Tibial nerve (tissue), 4 donors: ENCODE results near the gene CXCL17. TPM values are rescaled to one million over a fixed set of nuclear protein-coding genes. Genes with fewer than 3 reads are reported as not detected.
A peak's percentile ranks its signal among the peaks of the same experiment; 100 is the strongest.

Experiments
- DNase-seq, 2 donors: peaks; one replicate each; pipeline ENCODE4 v3.0.0-alpha.2; 2019; ENCODE audit warnings: low spot score in 2 of 2
- H3K27ac ChIP-seq, 4 donors: fragments of 200-600 bp; sonication (generic) in 3 of 4; one replicate each; pipeline ENCODE4 v1.5.1; 2017 to 2019; ENCODE audit warnings: mild to moderate bottlenecking in 1 of 4
- H3K27me3 ChIP-seq, 2 donors: fragments of 200-600 bp; sonication (generic) in 1 of 2; one replicate each; pipeline versions ENCODE4 v1.5.1 to v1.6.0; 2017 to 2019
- H3K36me3 ChIP-seq, 3 donors: fragments of 200-600 bp; sonication (generic); one replicate each; pipeline ENCODE4 v1.5.1; 2018 to 2019
- H3K4me1 ChIP-seq, 4 donors: fragments of 200-600 bp; sonication (generic) in 3 of 4; one replicate each; pipeline ENCODE4 v1.5.1; 2017 to 2019
- H3K4me3 ChIP-seq, 4 donors: fragments of 200-600 bp; sonication (generic) in 3 of 4; one replicate each; pipeline ENCODE4 v1.5.1; 2017 to 2019; ENCODE audit warnings: mild to moderate bottlenecking in 1 of 4, moderate library complexity in 1 of 4
- H3K9me3 ChIP-seq, 4 donors: fragments of 200-600 bp; sonication (generic) in 3 of 4; one replicate each; pipeline ENCODE4 v1.5.1; 2017 to 2019
- EP300 ChIP-seq, 2 donors: sonication (generic); formaldehyde crosslinking; IDR thresholded peaks; one replicate each; pipeline ENCODE4 v1.6.1; 2017; ENCODE audit warnings: antibody characterized with exemption in 2 of 2, mild to moderate bottlenecking in 1 of 2
- POLR2A ChIP-seq, 2 donors: fragments of 450-650 bp; IDR thresholded peaks; one replicate each; pipeline ENCODE4 v1.6.1; 2017; ENCODE audit warnings: antibody characterized with exemption in 2 of 2, mild to moderate bottlenecking in 2 of 2, moderate library complexity in 2 of 2
- WGBS, 2 donors: methylation state at CpG; one replicate each; pipeline ENCODE4 v1.1.5; 2018; 5-methylcytosine and 5-hydroxymethylcytosine counted together
- total RNA-seq, 4 donors: library from RNA; depleted of rRNA; stranded (reverse); fragments of >200 nt; gene quantifications; one replicate each; pipeline ENCODE4 v1.1.0, GENCODE V29; 2016
- TF ChIP-seq, protein P1 (sequence below), 5 experiments: fragments of 200-600 bp in 3 of 5; fragments of 450-650 bp in 2 of 5; sonication (generic) in 3 of 5; IDR thresholded peaks; one replicate each; pipeline ENCODE4 v1.5.1; 2016 to 2019; ENCODE audit warnings: antibody characterized with exemption in 5 of 5, mild to moderate bottlenecking in 3 of 5, moderate library complexity in 2 of 5

Gene CXCL17
- total RNA-seq, 4 donors from 2014 or later: not detected

DNA sequence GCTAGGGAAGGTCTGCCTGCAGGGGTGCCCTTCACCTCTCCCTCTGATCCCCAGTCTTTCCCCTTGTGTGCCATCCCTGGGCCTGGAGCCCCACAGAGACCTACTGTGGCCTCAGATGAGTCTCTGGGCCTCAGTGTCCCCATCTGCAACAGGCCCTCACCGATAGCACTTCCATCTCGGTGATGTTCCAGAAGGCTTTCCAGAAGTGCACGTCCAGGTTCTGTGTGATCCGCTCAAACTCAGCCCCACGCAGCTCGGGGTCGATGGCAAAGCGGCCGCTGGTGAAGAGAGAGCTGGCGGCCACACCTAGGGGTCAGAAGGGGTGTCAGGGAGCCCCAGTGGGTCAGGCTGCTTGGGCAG, 35.0 kb downstream of the CXCL17 start:
- no peak for DNase-seq
- peaks cover 0 to 40% (median 0%) of the 10 kb centered on the region in 3 donors for H3K36me3 ChIP-seq

GRCh38 chr19:42407085-42407815, 35.5 kb downstream of the CXCL17 start:
- TF ChIP-seq EP300 (IDR thresholded peaks at IDR 0.05) (no peak), POLR2A (IDR thresholded peaks at IDR 0.05) (no peak)
- TF ChIP-seq, protein P1, sequence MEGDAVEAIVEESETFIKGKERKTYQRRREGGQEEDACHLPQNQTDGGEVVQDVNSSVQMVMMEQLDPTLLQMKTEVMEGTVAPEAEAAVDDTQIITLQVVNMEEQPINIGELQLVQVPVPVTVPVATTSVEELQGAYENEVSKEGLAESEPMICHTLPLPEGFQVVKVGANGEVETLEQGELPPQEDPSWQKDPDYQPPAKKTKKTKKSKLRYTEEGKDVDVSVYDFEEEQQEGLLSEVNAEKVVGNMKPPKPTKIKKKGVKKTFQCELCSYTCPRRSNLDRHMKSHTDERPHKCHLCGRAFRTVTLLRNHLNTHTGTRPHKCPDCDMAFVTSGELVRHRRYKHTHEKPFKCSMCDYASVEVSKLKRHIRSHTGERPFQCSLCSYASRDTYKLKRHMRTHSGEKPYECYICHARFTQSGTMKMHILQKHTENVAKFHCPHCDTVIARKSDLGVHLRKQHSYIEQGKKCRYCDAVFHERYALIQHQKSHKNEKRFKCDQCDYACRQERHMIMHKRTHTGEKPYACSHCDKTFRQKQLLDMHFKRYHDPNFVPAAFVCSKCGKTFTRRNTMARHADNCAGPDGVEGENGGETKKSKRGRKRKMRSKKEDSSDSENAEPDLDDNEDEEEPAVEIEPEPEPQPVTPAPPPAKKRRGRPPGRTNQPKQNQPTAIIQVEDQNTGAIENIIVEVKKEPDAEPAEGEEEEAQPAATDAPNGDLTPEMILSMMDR (IDR thresholded peaks at IDR 0.05): no peak
- no peak for DNase-seq
- Histone ChIP-seq H3K4me3 (no peak overlapping the region), H3K27me3 (no peaks in the 10 kb centered on the region), H3K36me3 (peaks cover 0 to 40% (median 0%) of the 10 kb centered on the region in 3 donors), H3K4me1 (peaks cover 0 to 11% (median 0%) of the 10 kb centered on the region in 4 donors), H3K9me3 (no peaks in the 10 kb centered on the region), H3K27ac (no peak overlapping the region)
- WGBS, 2 donors: 89 to 96% methylated on average over 14 to 27 of the region's 30 CpGs

More for the DNA sequence above, 35.0 kb downstream of the CXCL17 start:
- Histone ChIP-seq H3K4me1 (peaks cover 0 to 10% (median 0%) of the 10 kb centered on the region in 4 donors), H3K4me3 (no peak overlapping the region), H3K27ac (no peak overlapping the region), H3K27me3 (no peaks in the 10 kb centered on the region), H3K9me3 (no peaks in the 10 kb centered on the region)
- TF ChIP-seq, protein P1 (IDR thresholded peaks at IDR 0.05): no peak
- no peak for TF ChIP-seq POLR2A (IDR thresholded peaks at IDR 0.05)
- TF ChIP-seq EP300 (IDR thresholded peaks at IDR 0.05): no peak
- 96% methylated on average over 10 of the region's 10 CpGs for WGBS, 2 donors

DNA sequence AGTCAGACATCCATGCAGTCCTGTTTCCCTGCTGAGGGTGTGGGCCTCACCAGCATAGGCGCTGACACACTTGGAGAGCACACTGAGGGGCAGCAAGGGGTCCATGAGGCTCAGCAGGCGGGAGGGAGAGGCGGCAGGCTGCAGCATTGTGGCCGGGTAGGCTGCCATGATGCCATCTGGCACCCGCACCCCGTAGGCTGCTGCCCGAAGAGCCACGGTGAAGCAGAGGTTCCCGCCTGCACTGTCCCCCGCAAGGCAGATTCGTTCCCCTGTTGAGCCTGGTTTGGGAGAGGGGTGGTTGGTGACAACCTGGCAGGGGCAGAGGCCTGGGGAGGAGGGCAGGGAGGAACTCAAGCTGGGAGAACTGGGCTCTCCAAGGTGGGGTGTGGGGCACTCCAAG, 36.6 kb downstream of the CXCL17 start:
- H3K9me3 ChIP-seq: no peaks in the 10 kb centered on the region
- TF ChIP-seq, protein P1 (IDR thresholded peaks at IDR 0.05): no peak
- TF ChIP-seq EP300 (IDR thresholded peaks at IDR 0.05) (no peak), POLR2A (IDR thresholded peaks at IDR 0.05) (no peak)
- peaks cover 0 to 22% (median 2%) of the 10 kb centered on the region in 4 donors for H3K4me1 ChIP-seq
- peaks cover 0 to 40% (median 0%) of the 10 kb centered on the region in 3 donors for H3K36me3 ChIP-seq
- DNase-seq: no peak
- no peak overlapping the region for H3K4me3 ChIP-seq
- H3K27me3 ChIP-seq: no peaks in the 10 kb centered on the region
- 95 to 100% methylated on average over 6 to 11 of the region's 11 CpGs for WGBS, 2 donors
- no peak overlapping the region for H3K27ac ChIP-seq

DNA sequence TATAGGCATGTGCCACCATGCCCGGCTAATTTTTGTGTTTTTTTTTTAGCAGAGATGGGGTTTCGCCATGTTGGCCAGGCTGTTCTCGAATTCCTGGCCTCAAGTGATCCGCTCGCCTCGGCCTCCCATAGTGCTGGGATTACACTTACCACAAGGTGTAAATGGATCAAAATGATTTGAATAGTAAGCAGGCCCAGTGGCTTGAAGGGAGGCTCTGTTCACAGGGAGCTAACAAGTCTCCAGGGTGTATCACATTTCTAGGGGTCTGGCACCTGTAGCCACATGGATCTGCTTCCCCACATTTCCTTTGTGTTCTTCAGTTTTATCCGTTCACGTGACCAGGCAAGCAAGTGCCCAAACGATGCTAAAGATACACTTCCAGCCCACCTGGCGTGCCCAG, 39.2 kb downstream of the CXCL17 start:
- 89 to 94% methylated on average over 10 of the region's 10 CpGs for WGBS, 2 donors
- no peak for DNase-seq
- Histone ChIP-seq H3K4me3 (no peak overlapping the region), H3K36me3 (peaks cover 0 to 32% (median 0%) of the 10 kb centered on the region in 3 donors), H3K9me3 (no peaks in the 10 kb centered on the region), H3K4me1 (peaks cover 0 to 21% (median 4%) of the 10 kb centered on the region in 4 donors), H3K27ac (no peak overlapping the region), H3K27me3 (no peaks in the 10 kb centered on the region)
- TF ChIP-seq EP300 (IDR thresholded peaks at IDR 0.05) (no peak), POLR2A (IDR thresholded peaks at IDR 0.05) (no peak)
- TF ChIP-seq, protein P1 (IDR thresholded peaks at IDR 0.05): no peak

- Histone ChIP-seq H3K4me1 (peaks cover 0 to 26% (median 8%) of the 10 kb centered on the region in 4 donors), H3K4me3 (peak overlapping the region in 2 of 4 donors; percentile 66 to 78), H3K36me3 (peaks cover 0 to 25% (median 0%) of the 10 kb centered on the region in 3 donors), H3K9me3 (no peaks in the 10 kb centered on the region), H3K27me3 (no peaks in the 10 kb centered on the region), H3K27ac (peak overlapping the region in 1 of 4 donors; percentile 69)
- DNase-seq: no peak
- TF ChIP-seq EP300 (IDR thresholded peaks at IDR 0.05) (no peak), POLR2A (IDR thresholded peaks at IDR 0.05) (no peak)
- TF ChIP-seq, protein P1 (IDR thresholded peaks at IDR 0.05): no peak
- 52 to 58% methylated on average over 31 to 34 of the region's 34 CpGs for WGBS, 2 donors
Measured at GRCh38 chr19:42402376-42403116, 40.2 kb downstream of the CXCL17 start.
